Activated T-cell treated with anti-CD3 and anti-CD28 coated beads, Interleukin-2, amount 50 U/mL, for 24 hours (primary cell): ENCODE results near the gene PHKG1.
A peak's percentile ranks its signal among the peaks of the same experiment; 100 is the strongest.
"Not testable (repeated sequence)": the region's sequence is repeated elsewhere in the genome, so short reads cannot be mapped to it uniquely, and the experiment has no call there.

Experiments
- DNase-seq: peaks from one replicate; pipeline ENCODE4 v3.0.0-alpha.2; 2020
- H3K27ac Mint-ChIP-seq: 2 replicates; pipeline ENCODE4 v1.8.0; 2020; ENCODE audit warnings: mild to moderate bottlenecking, mixed read lengths
- H3K27me3 Mint-ChIP-seq: 2 replicates; pipeline ENCODE4 v1.8.0; 2020; ENCODE audit warnings: mixed read lengths
- H3K36me3 Mint-ChIP-seq: 2 replicates; pipeline ENCODE4 v1.8.0; 2020; ENCODE audit warnings: low read depth, mixed read lengths
- H3K4me1 Mint-ChIP-seq: 2 replicates; pipeline ENCODE4 v1.8.0; 2020; ENCODE audit warnings: low read depth, mixed read lengths
- H3K4me3 Mint-ChIP-seq: 2 replicates; pipeline ENCODE4 v1.8.0; 2020; ENCODE audit warnings: mild to moderate bottlenecking, moderate library complexity, mixed read lengths
- H3K9me3 Mint-ChIP-seq: 2 replicates; pipeline ENCODE4 v1.8.0; 2020; ENCODE audit warnings: mixed read lengths

Gene PHKG1

DNA sequence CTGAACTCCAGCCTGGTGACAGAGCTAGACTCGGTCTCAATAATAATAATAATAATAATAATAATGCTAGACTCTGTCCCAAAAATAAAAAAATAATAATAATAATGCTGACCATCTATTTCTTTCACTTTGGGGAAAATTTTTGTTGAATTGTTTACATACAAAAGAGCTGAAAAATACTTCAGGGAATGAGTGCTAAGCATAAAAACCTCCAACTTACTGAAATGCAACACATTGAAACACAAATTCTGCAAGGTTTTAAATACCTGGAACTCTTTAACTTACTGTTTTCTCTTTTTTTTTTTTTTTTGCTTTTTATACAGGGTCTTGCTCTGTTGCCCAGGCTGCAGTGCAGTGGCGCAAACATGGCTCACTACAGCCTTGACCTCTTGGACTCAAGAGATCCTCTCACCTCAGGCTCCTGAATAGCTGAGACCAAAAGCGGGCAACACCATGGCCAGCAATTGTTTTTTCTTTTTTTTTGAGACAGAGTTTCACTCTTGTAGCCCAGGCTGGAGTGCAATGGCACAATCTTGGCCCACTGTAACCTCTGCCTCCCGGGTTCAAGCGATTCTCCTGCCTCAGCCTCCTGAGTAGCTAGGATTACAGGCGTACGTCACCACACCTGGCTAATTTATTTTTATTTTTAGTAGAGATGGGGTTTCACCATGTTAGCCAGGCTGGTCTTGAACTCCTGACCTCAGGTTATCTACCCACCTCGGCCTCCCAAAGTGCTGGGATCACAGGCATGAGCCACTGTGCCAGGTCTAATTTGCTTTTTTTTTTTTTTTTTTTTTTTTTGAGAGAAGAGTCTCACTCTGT, 5.6 kb upstream of the PHKG1 start:
- DNase-seq, H3K4me3 Mint-ChIP-seq, H3K27me3 Mint-ChIP-seq, H3K4me1 Mint-ChIP-seq, H3K9me3 Mint-ChIP-seq: not testable (repeated sequence)
- Mint-ChIP-seq H3K36me3 (peaks cover 62% of the 10 kb centered on the region), H3K27ac (peak overlapping the region; percentile 18)

DNA sequence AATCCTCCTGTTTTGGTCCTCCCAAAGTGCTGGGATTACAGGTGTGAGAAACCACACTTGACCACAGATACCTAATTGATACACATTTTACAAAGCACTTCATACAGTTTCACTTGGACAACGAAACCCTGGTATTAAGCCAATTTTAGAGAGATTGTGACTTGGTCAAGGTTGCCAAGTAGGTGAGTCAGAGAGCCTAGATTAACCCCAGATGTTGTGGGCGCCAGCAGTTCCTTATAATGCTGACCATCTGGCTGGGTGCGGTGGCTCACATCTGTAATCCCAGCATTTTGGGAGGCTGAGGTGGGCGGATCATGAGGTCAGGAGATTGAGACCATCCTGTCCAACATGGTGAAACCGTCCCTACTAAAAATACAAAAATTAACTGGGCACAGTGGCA, 4.9 kb upstream of the PHKG1 start:
- Mint-ChIP-seq H3K4me3 (no peak overlapping the region), H3K27me3 (no peaks in the 10 kb centered on the region), H3K36me3 (peaks cover 56% of the 10 kb centered on the region), H3K4me1 (peaks cover 4% of the 10 kb centered on the region), H3K9me3 (no peaks in the 10 kb centered on the region), H3K27ac (no peak overlapping the region)
- no peak for DNase-seq

GRCh38 chr7:56092388-56092787, 364 bp downstream of the PHKG1 start:
- DNase-seq, H3K4me3 Mint-ChIP-seq, H3K27ac Mint-ChIP-seq, H3K9me3 Mint-ChIP-seq, H3K27me3 Mint-ChIP-seq, H3K4me1 Mint-ChIP-seq: not testable (repeated sequence)
- H3K36me3 Mint-ChIP-seq = peaks cover 34% of the 10 kb centered on the region

DNA sequence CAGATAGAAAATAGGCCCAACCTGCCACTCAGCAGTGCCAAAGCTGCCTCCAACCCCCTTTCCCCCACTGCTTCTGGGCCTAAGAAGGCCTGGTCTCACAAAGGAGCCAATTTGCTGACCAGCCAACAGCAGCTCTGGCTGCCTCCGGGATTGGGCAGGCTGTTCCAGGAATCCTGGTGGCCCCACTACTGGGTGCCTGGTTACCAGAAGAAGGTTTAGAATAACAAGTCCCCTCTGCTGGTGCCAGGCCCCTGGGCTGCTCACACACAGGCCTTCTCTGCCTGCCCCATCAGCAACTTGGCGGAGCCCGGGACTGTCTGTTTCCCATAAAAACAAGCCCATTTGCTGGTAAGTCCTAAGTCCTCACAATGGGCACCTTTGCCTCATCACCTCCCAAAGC, 1.2 kb downstream of the PHKG1 start:
- no peak overlapping the region for H3K27ac Mint-ChIP-seq
- no peaks in the 10 kb centered on the region for H3K27me3 Mint-ChIP-seq
- no peak overlapping the region for H3K4me3 Mint-ChIP-seq
- H3K9me3 Mint-ChIP-seq = no peaks in the 10 kb centered on the region
- peaks cover 36% of the 10 kb centered on the region for H3K36me3 Mint-ChIP-seq
- no peaks in the 10 kb centered on the region for H3K4me1 Mint-ChIP-seq
- DNase-seq = no peak

DNA sequence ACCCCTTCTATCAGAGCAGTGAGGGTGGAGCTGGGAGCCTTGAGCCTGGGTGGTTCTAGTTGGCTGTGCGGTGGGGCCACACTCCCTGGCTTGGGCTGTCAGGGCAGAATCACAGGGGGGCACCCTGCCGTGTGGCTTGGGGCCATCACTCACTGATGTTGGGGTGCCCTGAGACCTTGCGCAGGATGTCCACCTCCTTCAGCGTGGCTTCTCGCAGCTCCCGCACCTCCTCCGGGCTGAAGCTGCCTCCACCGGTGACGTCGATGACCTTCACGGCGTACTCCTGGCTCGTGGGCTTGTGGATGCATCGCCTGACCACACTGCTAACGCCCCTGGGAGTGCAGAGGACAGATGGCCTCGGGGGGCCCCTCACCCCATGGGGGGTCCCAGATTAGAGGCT, 5.3 kb downstream of the PHKG1 start:
- no peak overlapping the region for H3K27ac Mint-ChIP-seq
- no peaks in the 10 kb centered on the region for H3K27me3 Mint-ChIP-seq
- H3K4me3 Mint-ChIP-seq = no peak overlapping the region
- H3K36me3 Mint-ChIP-seq = peaks cover 67% of the 10 kb centered on the region
- no peaks in the 10 kb centered on the region for H3K4me1 Mint-ChIP-seq
- DNase-seq = no peak
- no peaks in the 10 kb centered on the region for H3K9me3 Mint-ChIP-seq

GRCh38 chr7:56086761-56087160, 6.0 kb downstream of the PHKG1 start:
- no peak overlapping the region for H3K27ac Mint-ChIP-seq
- no peak for DNase-seq
- H3K27me3 Mint-ChIP-seq = no peaks in the 10 kb centered on the region
- H3K36me3 Mint-ChIP-seq = peaks cover 71% of the 10 kb centered on the region
- no peaks in the 10 kb centered on the region for H3K9me3 Mint-ChIP-seq
- no peak overlapping the region for H3K4me3 Mint-ChIP-seq
- no peaks in the 10 kb centered on the region for H3K4me1 Mint-ChIP-seq

GRCh38 chr7:56083150-56083785, 9.5 kb downstream of the PHKG1 start:
- Mint-ChIP-seq H3K4me3 (no peak overlapping the region), H3K36me3 (peaks cover 90% of the 10 kb centered on the region), H3K4me1 (no peaks in the 10 kb centered on the region), H3K27ac (peak overlapping the region; percentile 64), H3K27me3 (no peaks in the 10 kb centered on the region), H3K9me3 (no peaks in the 10 kb centered on the region)
- no peak for DNase-seq

GRCh38 chr7:56081626-56082340, 11.0 kb downstream of the PHKG1 start:
- H3K27ac Mint-ChIP-seq = peak overlapping the region; percentile 34
- H3K4me1 Mint-ChIP-seq = no peaks in the 10 kb centered on the region

DNA sequence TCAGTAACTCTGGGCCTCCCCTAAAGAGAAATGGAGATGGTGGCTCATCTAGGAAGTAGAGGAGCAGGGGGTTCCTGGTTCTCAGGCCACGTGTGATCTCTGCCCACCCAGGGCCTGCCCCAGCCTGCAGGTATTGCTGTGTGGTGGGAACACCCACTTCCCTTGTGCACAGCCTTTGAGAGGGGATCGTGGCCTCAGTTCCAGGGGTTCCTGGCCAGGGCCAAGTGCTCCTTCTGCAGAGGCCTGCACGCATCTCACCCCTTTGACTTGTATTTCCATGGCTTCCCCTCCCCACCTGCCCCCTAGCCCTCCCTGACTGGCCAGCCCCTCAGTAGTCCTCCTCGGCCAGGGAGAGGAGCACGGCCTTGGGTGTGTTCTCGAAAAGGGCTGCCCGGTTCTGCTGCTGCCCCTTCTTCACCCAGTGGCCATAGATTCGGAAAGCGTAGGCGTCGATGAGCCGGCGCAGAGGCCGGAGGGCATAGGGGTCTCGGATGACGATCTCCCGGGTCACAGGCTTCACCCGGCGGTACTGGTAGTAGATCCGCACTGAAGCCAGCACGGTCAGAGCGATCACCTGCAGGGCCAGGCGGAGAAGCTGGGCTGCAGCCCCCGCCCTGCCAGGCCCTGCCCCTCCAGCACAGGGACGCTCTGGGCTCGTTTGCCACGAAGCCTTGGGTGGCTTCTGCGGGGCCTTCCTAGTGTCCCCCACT, 11.9 kb downstream of the PHKG1 start:
- H3K27me3 Mint-ChIP-seq, H3K4me3 Mint-ChIP-seq, H3K4me1 Mint-ChIP-seq, H3K9me3 Mint-ChIP-seq, DNase-seq: not testable (repeated sequence)
- H3K36me3 Mint-ChIP-seq = peaks cover 85% of the 10 kb centered on the region
- H3K27ac Mint-ChIP-seq = peak overlapping the region; percentile 44

More at GRCh38 chr7:56081626-56082340, 11.0 kb downstream of the PHKG1 start:
- peaks cover 86% of the 10 kb centered on the region for H3K36me3 Mint-ChIP-seq
- H3K4me3 Mint-ChIP-seq = no peak overlapping the region
- H3K27me3 Mint-ChIP-seq = no peaks in the 10 kb centered on the region
- no peaks in the 10 kb centered on the region for H3K9me3 Mint-ChIP-seq
- no peak for DNase-seq

DNA sequence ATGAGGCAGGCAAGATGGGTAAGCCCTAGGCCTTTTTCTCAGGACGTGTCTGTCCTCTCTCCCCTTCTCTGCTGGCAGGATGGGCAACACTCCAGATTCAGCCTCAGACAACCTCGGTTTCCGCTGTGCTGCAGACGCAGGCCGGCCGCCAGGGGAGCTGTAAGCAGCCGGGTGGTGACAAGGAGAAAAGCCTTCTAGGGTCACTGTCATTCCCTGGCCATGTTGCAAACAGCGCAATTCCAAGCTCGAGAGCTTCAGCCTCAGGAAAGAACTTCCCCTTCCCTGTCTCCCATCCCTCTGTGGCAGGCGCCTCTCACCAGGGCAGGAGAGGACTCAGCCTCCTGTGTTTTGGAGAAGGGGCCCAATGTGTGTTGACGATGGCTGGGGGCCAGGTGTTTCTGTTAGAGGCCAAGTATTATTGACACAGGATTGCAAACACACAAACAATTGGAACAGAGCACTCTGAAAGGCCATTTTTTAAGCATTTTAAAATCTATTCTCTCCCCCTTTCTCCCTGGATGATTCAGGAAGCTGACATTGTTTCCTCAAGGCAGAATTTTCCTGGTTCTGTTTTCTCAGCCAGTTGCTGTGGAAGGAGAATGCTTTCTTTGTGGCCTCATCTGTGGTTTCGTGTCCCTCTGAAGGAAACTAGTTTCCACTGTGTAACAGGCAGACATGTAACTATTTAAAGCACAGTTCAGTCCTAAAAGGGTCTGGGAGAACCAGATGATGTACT, 13.1 kb downstream of the PHKG1 start:
- no peak for DNase-seq
- Mint-ChIP-seq H3K27me3 (no peaks in the 10 kb centered on the region), H3K4me1 (no peaks in the 10 kb centered on the region), H3K27ac (peak overlapping the region; percentile 26), H3K9me3 (no peaks in the 10 kb centered on the region), H3K4me3 (no peak overlapping the region), H3K36me3 (peaks cover 83% of the 10 kb centered on the region)

GRCh38 chr7:56078196-56078595, 14.6 kb downstream of the PHKG1 start:
- Mint-ChIP-seq H3K4me1 (peaks cover 4% of the 10 kb centered on the region), H3K36me3 (peaks cover 85% of the 10 kb centered on the region), H3K27ac (no peak overlapping the region), H3K4me3 (no peak overlapping the region), H3K9me3 (no peaks in the 10 kb centered on the region), H3K27me3 (no peaks in the 10 kb centered on the region)
- DNase-seq = peak; percentile 21

- Mint-ChIP-seq H3K4me3 (no peak overlapping the region), H3K27ac (peak overlapping the region; percentile 67), H3K27me3 (no peaks in the 10 kb centered on the region), H3K9me3 (no peaks in the 10 kb centered on the region), H3K36me3 (peaks cover 87% of the 10 kb centered on the region), H3K4me1 (peaks cover 4% of the 10 kb centered on the region)
- peak; percentile 12 for DNase-seq
These were observed 15.1 kb downstream of the PHKG1 start for GRCh38 chr7:56077681-56078080.

- DNase-seq = peak; percentile 79
- Mint-ChIP-seq H3K9me3 (no peaks in the 10 kb centered on the region), H3K4me1 (peaks cover 4% of the 10 kb centered on the region), H3K27me3 (no peaks in the 10 kb centered on the region), H3K4me3 (no peak overlapping the region), H3K36me3 (peaks cover 75% of the 10 kb centered on the region), H3K27ac (peak overlapping the region; percentile 73)
These were observed 18.4 kb downstream of the PHKG1 start for GRCh38 chr7:56074371-56074791.

- H3K4me1 Mint-ChIP-seq = peaks cover 33% of the 10 kb centered on the region
- H3K9me3 Mint-ChIP-seq, H3K4me3 Mint-ChIP-seq, H3K27me3 Mint-ChIP-seq, H3K27ac Mint-ChIP-seq: not testable (repeated sequence)
- H3K36me3 Mint-ChIP-seq = peaks cover 78% of the 10 kb centered on the region
- peak; percentile 19 for DNase-seq
These were observed 26.4 kb downstream of the PHKG1 start for GRCh38 chr7:56066376-56066775.
